A549 (cell line): ENCODE measurements around the gene LOXL1. TPM values are rescaled to one million over a fixed set of nuclear protein-coding genes. Genes with fewer than 3 reads are reported as not detected.
A peak's percentile ranks its signal among the peaks of the same experiment; 100 is the strongest.

ENCODE experiments used
- ATAC-seq, 2 experiments: fragments of 200-7000 bp in 1 of 2; fragments of >200 bp in 1 of 2; cut with Nextera tagmentation in 1 of 2; cut with Tn5 transposase in 1 of 2; 3 replicates each; pipeline versions ENCODE4 v1.8.0 to v1.9.1; 2018 to 2020; ENCODE audit warnings: mild to moderate bottlenecking in 1 of 2, moderate library complexity in 1 of 2
- CTCF ChIA-PET: fragments of 300-600 bp; sonication (Branson Sonifier 250); formaldehyde crosslinking; extraction: SDS; loops from one replicate; lab custom pipeline; 2021; ENCODE audit warnings: antibody characterized with exemption, inconsistent platforms; lab: Yijun Ruan, JAX
- POLR2A ChIA-PET: fragments of 350-600 bp; formaldehyde crosslinking; extraction: SDS; loops from one replicate; lab custom pipeline; 2021; ENCODE audit warnings: antibody characterized with exemption, inconsistent platforms; lab: Yijun Ruan, JAX
- DNase-seq, 2 experiments: peaks; one replicate each; pipeline versions ENCODE4 v3.0.0 to v3.0.0-alpha.2; 2011 to 2016; ENCODE audit warnings: low read depth in 1 of 2, low spot score in 1 of 2
- FAIRE-seq: peaks from 2 replicates; lab custom pipeline; 2011; peaks lifted over from hg19 to GRCh38; lab: Jason Lieb, UNC
- H3K27ac ChIP-seq, 2 experiments: fragments of >200 bp; sonication (Bioruptor Twin); formaldehyde crosslinking; 3 replicates each; pipeline ENCODE4 v1.5.1; 2016 to 2017
- H3K4me1 ChIP-seq: fragments of >200 bp; sonication (Bioruptor Twin); formaldehyde crosslinking; 3 replicates; pipeline ENCODE4 v1.6.1; 2016
- H3K4me2 ChIP-seq: fragments of >200 bp; sonication (Bioruptor Twin); formaldehyde crosslinking; 3 replicates; pipeline ENCODE4 v1.6.1; 2016
- H3K4me3 ChIP-seq: fragments of >200 bp; sonication (Bioruptor Twin); formaldehyde crosslinking; 3 replicates; pipeline ENCODE4 v1.5.1; 2016
- H3K9me3 ChIP-seq: fragments of >200 bp; sonication (Bioruptor Twin); formaldehyde crosslinking; 3 replicates; pipeline ENCODE4 v1.6.1; 2016
- CBX2 ChIP-seq: fragments of 200-600 bp; sonication (generic); IDR thresholded peaks from 2 replicates; pipeline ENCODE4 v1.6.1; 2016; ENCODE audit warnings: low read depth, mild to moderate bottlenecking, borderline replicate concordance
- CEBPB ChIP-seq, 2 experiments: fragments of >200 bp in 1 of 2; sonication (Bioruptor Twin) in 1 of 2; formaldehyde crosslinking in 1 of 2; IDR thresholded peaks; 2 replicates each; pipeline ENCODE4 v1.6.1; 2012 to 2016
- CHD2 ChIP-seq: fragments of 150-350 bp; IDR thresholded peaks from 2 replicates; pipeline ENCODE4 v1.6.1; 2014; ENCODE audit warnings: low read length; ENCODE audit not compliant: partially characterized antibody
- FOSB ChIP-seq: fragments of 250-450 bp; sonication (Bioruptor Pico); IDR thresholded peaks from 2 replicates; pipeline ENCODE4 v1.5.0; 2020; ENCODE audit warnings: mild to moderate bottlenecking, moderate library complexity
- FOSL2 ChIP-seq, 2 experiments: fragments of 450-650 bp in 1 of 2; fragments of >200 bp in 1 of 2; sonication (Bioruptor Twin) in 1 of 2; formaldehyde crosslinking; IDR thresholded peaks; 2 replicates each; pipeline versions ENCODE4 v1.5.0 to v1.6.1; 2016 to 2020; ENCODE audit warnings: mild to moderate bottlenecking in 1 of 2, moderate library complexity in 1 of 2
- JUN ChIP-seq, 2 experiments: fragments of >200 bp; sonication (Bioruptor Twin); formaldehyde crosslinking; IDR thresholded peaks; 2 replicates in 1 of 2; 3 replicates in 1 of 2; pipeline ENCODE4 v1.6.1; 2016 to 2017
- KDM1A ChIP-seq: fragments of 200-600 bp; sonication (generic); IDR thresholded peaks from 2 replicates; pipeline ENCODE4 v1.6.1; 2016; ENCODE audit warnings: low read depth, mild to moderate bottlenecking
- KDM5A ChIP-seq: fragments of 200-600 bp; sonication (generic); IDR thresholded peaks from 2 replicates; pipeline ENCODE4 v1.6.1; 2016; ENCODE audit warnings: antibody characterized with exemption, mild to moderate bottlenecking
- MAFK ChIP-seq: fragments of 450-650 bp; IDR thresholded peaks from 2 replicates; pipeline ENCODE4 v1.6.1; 2014; ENCODE audit not compliant: partially characterized antibody
- MAZ ChIP-seq: fragments of 150-350 bp; IDR thresholded peaks from 2 replicates; pipeline ENCODE4 v1.6.1; 2014; ENCODE audit warnings: antibody characterized with exemption, low read depth, low read length, borderline replicate concordance
- NPAS2 ChIP-seq: fragments of 250-450 bp; sonication (Bioruptor Pico); IDR thresholded peaks from 2 replicates; pipeline ENCODE4 v1.8.0; 2022; ENCODE audit warnings: mild to moderate bottlenecking, moderate library complexity, borderline replicate concordance
- PHF8 ChIP-seq: fragments of 200-600 bp; sonication (generic); IDR thresholded peaks from 2 replicates; pipeline ENCODE4 v1.6.1; 2016; ENCODE audit warnings: low read depth, mild to moderate bottlenecking, antibody characterized with exemption, moderate library complexity, borderline replicate concordance
- POLR2A ChIP-seq: IDR thresholded peaks from 2 replicates; pipeline ENCODE4 v1.6.1; 2012; ENCODE audit warnings: mild to moderate bottlenecking, low read length
- POLR2AphosphoS2 ChIP-seq: conservative IDR thresholded peaks from 2 replicates; pipeline ENCODE4 v1.6.1; 2012; ENCODE audit warnings: low read length, improper control_type of control experiment, inconsistent platforms
- RAD21 ChIP-seq, 2 experiments: fragments of >200 bp in 1 of 2; sonication (Bioruptor Twin) in 1 of 2; formaldehyde crosslinking in 1 of 2; IDR thresholded peaks in 1 of 2; conservative IDR thresholded peaks in 1 of 2; 2 replicates in 1 of 2; 3 replicates in 1 of 2; pipeline ENCODE4 v1.6.1; 2012 to 2018; ENCODE audit warnings: inconsistent platforms in 1 of 2
- RARB ChIP-seq: fragments of 250-450 bp; sonication (Bioruptor Pico); IDR thresholded peaks from 2 replicates; pipeline ENCODE4 v1.8.0; 2021; ENCODE audit warnings: mild to moderate bottlenecking, moderate library complexity
- RCOR1 ChIP-seq: fragments of 150-350 bp; IDR thresholded peaks from 2 replicates; pipeline ENCODE4 v1.6.1; 2014; ENCODE audit warnings: antibody characterized with exemption, low read length, low read depth
- RFX5 ChIP-seq: fragments of 450-650 bp; IDR thresholded peaks from 2 replicates; pipeline ENCODE4 v1.7.1; 2014; ENCODE audit warnings: antibody characterized with exemption, mild to moderate bottlenecking, moderate library complexity
- SMC3 ChIP-seq: fragments of >200 bp; sonication (Bioruptor Twin); formaldehyde crosslinking; IDR thresholded peaks from 3 replicates; pipeline ENCODE4 v1.6.1; 2018; ENCODE audit warnings: inconsistent platforms
- TFCP2L1 ChIP-seq: fragments of 250-450 bp; sonication (Bioruptor Pico); IDR thresholded peaks from 2 replicates; pipeline ENCODE4 v1.5.0; 2021; ENCODE audit warnings: mild to moderate bottlenecking
- TP53 ChIP-seq: fragments of 250-450 bp; sonication (Bioruptor Pico); IDR thresholded peaks from 2 replicates; pipeline ENCODE4 v1.5.0; 2021; ENCODE audit warnings: mild to moderate bottlenecking, moderate library complexity
- ZC3H11A ChIP-seq: fragments of 450-650 bp; IDR thresholded peaks from 2 replicates; pipeline ENCODE4 v1.6.1; 2014; ENCODE audit warnings: antibody characterized with exemption, mild to moderate bottlenecking
- WGBS: methylation state at CpG from one replicate; pipeline ENCODE4 v1.1.6; 2017; ENCODE audit errors: missing lambda C conversion rate; 5-methylcytosine and 5-hydroxymethylcytosine counted together
- polyA plus RNA-seq, 4 experiments: library from polyadenylated mRNA; depleted of rRNA in 3 of 4; stranded (reverse); fragments of >200 nt; fragmentation: RNase III in 1 of 4; extraction: RNeasy Plus Mini Kit Qiagen cat#74134 plus additional on column Dnase treatment in 1 of 4; gene quantifications; 2 replicates in 3 of 4; 3 replicates in 1 of 4; pipeline ENCODE4 v1.2.3, GENCODE V29; 2011 to 2017
- TF ChIP-seq, protein P1 (sequence below): fragments of 250-450 bp; sonication (Bioruptor Pico); IDR thresholded peaks from 2 replicates; pipeline ENCODE4 v1.5.0; 2021; ENCODE audit warnings: mild to moderate bottlenecking, moderate library complexity, borderline replicate concordance
- TF ChIP-seq, protein P2 (sequence below): IDR thresholded peaks from 2 replicates; pipeline ENCODE4 v1.6.1; 2012
- TF ChIP-seq, protein P3 (sequence below): fragments of 250-450 bp; sonication (Bioruptor Pico); IDR thresholded peaks from 2 replicates; pipeline ENCODE4 v1.5.0; 2020; ENCODE audit warnings: low read depth, mild to moderate bottlenecking, moderate library complexity
- TF ChIP-seq, protein P4 (sequence below): IDR thresholded peaks from 2 replicates; pipeline ENCODE4 v1.6.1; 2012; ENCODE audit warnings: low read depth, borderline replicate concordance
- TF ChIP-seq, protein P5 (sequence below): fragments of >200 bp; sonication (Bioruptor Twin); formaldehyde crosslinking; IDR thresholded peaks from 3 replicates; pipeline ENCODE4 v1.5.1; 2016
- TF ChIP-seq, protein P6 (sequence below): IDR thresholded peaks from 2 replicates; pipeline ENCODE4 v1.6.1; 2012
- TF ChIP-seq, protein P7 (sequence below): fragments of 150-350 bp; IDR thresholded peaks from 2 replicates; pipeline ENCODE4 v1.6.1; 2014; ENCODE audit warnings: low read depth, mild to moderate bottlenecking, low read length

Gene LOXL1
- polyA plus RNA-seq, 2 of the 4 experiments (the other 2 are of a cell fraction): 0.62 to 0.65 TPM

DNA sequence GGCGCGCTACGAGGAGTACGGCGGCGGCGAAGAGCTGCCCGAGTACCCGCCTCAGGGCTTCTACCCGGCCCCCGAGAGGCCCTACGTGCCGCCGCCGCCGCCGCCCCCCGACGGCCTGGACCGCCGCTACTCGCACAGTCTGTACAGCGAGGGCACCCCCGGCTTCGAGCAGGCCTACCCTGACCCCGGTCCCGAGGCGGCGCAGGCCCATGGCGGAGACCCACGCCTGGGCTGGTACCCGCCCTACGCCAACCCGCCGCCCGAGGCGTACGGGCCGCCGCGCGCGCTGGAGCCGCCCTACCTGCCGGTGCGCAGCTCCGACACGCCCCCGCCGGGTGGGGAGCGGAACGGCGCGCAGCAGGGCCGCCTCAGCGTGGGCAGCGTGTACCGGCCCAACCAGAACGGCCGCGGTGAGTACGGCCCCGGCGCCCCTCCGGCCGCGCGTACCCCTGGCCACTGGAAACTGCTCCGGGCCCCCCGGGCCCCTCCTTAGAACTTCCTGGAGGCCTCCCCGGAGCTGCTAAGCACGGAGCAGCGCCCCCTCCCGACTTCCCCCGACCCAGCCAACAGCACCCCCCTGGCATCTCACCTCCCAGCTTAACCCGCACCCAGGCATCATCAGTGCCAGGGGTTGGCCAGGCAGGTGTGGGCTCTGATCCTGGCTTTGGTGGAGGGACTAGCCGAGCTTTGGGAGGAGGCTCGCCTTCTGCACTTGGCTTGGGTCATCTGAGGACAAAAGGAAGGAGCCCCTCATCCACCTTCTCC, 1.4 kb downstream of the LOXL1 start:
- Histone ChIP-seq H3K4me1 (peaks cover 19% of the 10 kb centered on the region), H3K4me2 (peak overlapping the region; percentile 85), H3K27ac (peak overlapping the region; percentile 75 to 86), H3K4me3 (peak overlapping the region; percentile 53), H3K9me3 (no peaks in the 10 kb centered on the region)
- 0% methylated on average over 2 of the region's 78 CpGs for WGBS
- FAIRE-seq (no peak), DNase-seq (peak; percentile 49 to 78), ATAC-seq (peak; percentile 81 to 92)
- TF ChIP-seq, protein P1, sequence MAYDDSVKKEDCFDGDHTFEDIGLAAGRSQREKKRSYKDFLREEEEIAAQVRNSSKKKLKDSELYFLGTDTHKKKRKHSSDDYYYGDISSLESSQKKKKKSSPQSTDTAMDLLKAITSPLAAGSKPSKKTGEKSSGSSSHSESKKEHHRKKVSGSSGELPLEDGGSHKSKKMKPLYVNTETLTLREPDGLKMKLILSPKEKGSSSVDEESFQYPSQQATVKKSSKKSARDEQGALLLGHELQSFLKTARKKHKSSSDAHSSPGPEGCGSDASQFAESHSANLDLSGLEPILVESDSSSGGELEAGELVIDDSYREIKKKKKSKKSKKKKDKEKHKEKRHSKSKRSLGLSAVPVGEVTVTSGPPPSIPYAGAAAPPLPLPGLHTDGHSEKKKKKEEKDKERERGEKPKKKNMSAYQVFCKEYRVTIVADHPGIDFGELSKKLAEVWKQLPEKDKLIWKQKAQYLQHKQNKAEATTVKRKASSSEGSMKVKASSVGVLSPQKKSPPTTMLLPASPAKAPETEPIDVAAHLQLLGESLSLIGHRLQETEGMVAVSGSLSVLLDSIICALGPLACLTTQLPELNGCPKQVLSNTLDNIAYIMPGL (CRISPR knock-in tag): no peak
- peak; percentile 26 for TF ChIP-seq POLR2A
- TF ChIP-seq TP53 (CRISPR knock-in tag): no peak
- TF ChIP-seq, protein P2, sequence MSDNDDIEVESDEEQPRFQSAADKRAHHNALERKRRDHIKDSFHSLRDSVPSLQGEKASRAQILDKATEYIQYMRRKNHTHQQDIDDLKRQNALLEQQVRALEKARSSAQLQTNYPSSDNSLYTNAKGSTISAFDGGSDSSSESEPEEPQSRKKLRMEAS: peak; percentile 21; the same call in 1 of the 2 replicates
- no peak for TF ChIP-seq CBX2
- TF ChIP-seq RARB (CRISPR knock-in tag): no peak
- TF ChIP-seq MAZ: no peak
- peak; percentile 36; the same call in 2 of the 3 replicates for TF ChIP-seq SMC3
- TF ChIP-seq PHF8: no peak
- TF ChIP-seq RCOR1: no peak
- TF ChIP-seq, protein P3, sequence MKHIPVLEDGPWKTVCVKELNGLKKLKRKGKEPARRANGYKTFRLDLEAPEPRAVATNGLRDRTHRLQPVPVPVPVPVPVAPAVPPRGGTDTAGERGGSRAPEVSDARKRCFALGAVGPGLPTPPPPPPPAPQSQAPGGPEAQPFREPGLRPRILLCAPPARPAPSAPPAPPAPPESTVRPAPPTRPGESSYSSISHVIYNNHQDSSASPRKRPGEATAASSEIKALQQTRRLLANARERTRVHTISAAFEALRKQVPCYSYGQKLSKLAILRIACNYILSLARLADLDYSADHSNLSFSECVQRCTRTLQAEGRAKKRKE (CRISPR knock-in tag): no peak
- TF ChIP-seq, protein P4, sequence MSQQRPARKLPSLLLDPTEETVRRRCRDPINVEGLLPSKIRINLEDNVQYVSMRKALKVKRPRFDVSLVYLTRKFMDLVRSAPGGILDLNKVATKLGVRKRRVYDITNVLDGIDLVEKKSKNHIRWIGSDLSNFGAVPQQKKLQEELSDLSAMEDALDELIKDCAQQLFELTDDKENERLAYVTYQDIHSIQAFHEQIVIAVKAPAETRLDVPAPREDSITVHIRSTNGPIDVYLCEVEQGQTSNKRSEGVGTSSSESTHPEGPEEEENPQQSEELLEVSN: 0 out of 2 replicates have a peak, but pooled peaks have one; percentile 18
- TF ChIP-seq, protein P5, sequence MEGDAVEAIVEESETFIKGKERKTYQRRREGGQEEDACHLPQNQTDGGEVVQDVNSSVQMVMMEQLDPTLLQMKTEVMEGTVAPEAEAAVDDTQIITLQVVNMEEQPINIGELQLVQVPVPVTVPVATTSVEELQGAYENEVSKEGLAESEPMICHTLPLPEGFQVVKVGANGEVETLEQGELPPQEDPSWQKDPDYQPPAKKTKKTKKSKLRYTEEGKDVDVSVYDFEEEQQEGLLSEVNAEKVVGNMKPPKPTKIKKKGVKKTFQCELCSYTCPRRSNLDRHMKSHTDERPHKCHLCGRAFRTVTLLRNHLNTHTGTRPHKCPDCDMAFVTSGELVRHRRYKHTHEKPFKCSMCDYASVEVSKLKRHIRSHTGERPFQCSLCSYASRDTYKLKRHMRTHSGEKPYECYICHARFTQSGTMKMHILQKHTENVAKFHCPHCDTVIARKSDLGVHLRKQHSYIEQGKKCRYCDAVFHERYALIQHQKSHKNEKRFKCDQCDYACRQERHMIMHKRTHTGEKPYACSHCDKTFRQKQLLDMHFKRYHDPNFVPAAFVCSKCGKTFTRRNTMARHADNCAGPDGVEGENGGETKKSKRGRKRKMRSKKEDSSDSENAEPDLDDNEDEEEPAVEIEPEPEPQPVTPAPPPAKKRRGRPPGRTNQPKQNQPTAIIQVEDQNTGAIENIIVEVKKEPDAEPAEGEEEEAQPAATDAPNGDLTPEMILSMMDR: peak; percentile 63
- no peak for TF ChIP-seq KDM5A
- TF ChIP-seq RFX5: no peak
- no peak for TF ChIP-seq CEBPB (IDR thresholded peaks at IDR 0.05)
- no peak for TF ChIP-seq CHD2
- peak in 1 of 2 experiments; percentile 25; a peak in 2 of 5 replicates for TF ChIP-seq RAD21 (conservative IDR thresholded peaks at IDR 0.05 in 1 of 2, IDR thresholded peaks at IDR 0.05 in 1 of 2)
- TF ChIP-seq, protein P6, sequence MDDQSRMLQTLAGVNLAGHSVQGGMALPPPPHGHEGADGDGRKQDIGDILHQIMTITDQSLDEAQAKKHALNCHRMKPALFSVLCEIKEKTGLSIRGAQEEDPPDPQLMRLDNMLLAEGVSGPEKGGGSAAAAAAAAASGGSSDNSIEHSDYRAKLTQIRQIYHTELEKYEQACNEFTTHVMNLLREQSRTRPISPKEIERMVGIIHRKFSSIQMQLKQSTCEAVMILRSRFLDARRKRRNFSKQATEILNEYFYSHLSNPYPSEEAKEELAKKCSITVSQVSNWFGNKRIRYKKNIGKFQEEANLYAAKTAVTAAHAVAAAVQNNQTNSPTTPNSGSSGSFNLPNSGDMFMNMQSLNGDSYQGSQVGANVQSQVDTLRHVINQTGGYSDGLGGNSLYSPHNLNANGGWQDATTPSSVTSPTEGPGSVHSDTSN: no peak
- no peak for TF ChIP-seq FOSB
- no peak for TF ChIP-seq ZC3H11A
- no peak for TF ChIP-seq NPAS2 (CRISPR knock-in tag)
- no peak for TF ChIP-seq FOSL2 (IDR thresholded peaks at IDR 0.05)
- no peak for TF ChIP-seq FOSL2 (CRISPR knock-in tag; IDR thresholded peaks at IDR 0.05)
- no peak for TF ChIP-seq MAFK
- 0 out of 5 replicates have a peak, but pooled peaks of 1 of the 2 experiments have one; percentile 16 for TF ChIP-seq JUN (IDR thresholded peaks at IDR 0.05)
- TF ChIP-seq, protein P7, sequence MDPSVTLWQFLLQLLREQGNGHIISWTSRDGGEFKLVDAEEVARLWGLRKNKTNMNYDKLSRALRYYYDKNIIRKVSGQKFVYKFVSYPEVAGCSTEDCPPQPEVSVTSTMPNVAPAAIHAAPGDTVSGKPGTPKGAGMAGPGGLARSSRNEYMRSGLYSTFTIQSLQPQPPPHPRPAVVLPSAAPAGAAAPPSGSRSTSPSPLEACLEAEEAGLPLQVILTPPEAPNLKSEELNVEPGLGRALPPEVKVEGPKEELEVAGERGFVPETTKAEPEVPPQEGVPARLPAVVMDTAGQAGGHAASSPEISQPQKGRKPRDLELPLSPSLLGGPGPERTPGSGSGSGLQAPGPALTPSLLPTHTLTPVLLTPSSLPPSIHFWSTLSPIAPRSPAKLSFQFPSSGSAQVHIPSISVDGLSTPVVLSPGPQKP: no peak
- no peak for TF ChIP-seq KDM1A
- no peak for TF ChIP-seq TFCP2L1 (CRISPR knock-in tag)
- TF ChIP-seq POLR2AphosphoS2: no peak
- ChIA-PET POLR2A (interaction anchor here (0.5 to 0.9 kb wide), 2 partner anchors 30 to 1192 kb away, joined by 3 to 6 read pairs; no protein-coding TSS in a partner anchor), CTCF (interaction anchor here (0.6 to 2.4 kb wide), 22 partner anchors 10 to 228 kb away, joined by 3 to 8 read pairs (median 4); no protein-coding TSS in a partner anchor)
